Measurements from ENCODE around the gene PIP5KL1.

Gene PIP5KL1

DNA sequence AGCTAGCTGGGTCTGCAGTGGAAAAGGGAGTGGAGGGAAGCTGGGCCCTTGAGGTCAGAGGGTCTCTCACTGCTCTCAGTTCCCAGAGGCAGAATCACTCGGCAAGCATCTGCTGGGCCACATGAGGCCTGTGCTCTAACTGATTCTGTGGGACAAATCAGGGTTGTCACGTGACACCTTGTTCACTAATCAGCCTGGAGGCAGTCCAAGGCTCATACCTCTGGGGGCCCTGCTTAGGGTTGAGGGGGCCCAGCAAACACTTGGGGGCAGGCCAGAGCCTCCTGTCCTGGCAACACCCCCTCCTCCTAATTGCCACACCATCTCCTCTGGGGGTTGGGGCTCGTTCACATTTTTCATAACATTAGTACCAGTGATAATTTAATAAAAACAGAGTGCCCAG lies 16.2 kb upstream of the PIP5KL1 start:
- DNase-seq = no peak

- no peak for DNase-seq
These were observed 15.4 kb upstream of the PIP5KL1 start for GRCh38 chr9:127945942-127946341.

DNA sequence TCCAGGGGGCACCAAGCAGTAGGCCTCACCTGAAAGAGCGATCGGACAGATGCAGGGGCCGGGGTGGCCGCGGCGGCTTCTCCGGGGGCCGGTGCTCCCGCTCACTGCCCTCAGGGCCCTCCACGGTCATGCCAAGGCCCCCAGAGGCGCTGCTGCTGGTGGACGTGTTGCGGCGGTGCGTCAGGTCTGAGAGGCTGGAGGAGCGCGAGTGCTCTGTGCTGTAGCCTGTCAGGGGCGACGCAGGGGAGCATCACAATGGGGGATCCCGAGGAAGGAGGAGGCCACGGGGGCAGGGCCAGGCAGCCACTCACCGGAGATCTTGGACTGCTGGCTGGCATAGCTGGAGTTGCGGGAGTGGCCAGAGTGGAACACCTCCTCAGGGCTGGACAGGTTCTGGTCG lies 14.8 kb upstream of the PIP5KL1 start:
- no peak for DNase-seq

- DNase-seq = no peak
These were observed 14.1 kb upstream of the PIP5KL1 start for GRCh38 chr9:127944586-127945218.

GRCh38 chr9:127943731-127944144 lies 13.2 kb upstream of the PIP5KL1 start:
- no peak for DNase-seq

DNA sequence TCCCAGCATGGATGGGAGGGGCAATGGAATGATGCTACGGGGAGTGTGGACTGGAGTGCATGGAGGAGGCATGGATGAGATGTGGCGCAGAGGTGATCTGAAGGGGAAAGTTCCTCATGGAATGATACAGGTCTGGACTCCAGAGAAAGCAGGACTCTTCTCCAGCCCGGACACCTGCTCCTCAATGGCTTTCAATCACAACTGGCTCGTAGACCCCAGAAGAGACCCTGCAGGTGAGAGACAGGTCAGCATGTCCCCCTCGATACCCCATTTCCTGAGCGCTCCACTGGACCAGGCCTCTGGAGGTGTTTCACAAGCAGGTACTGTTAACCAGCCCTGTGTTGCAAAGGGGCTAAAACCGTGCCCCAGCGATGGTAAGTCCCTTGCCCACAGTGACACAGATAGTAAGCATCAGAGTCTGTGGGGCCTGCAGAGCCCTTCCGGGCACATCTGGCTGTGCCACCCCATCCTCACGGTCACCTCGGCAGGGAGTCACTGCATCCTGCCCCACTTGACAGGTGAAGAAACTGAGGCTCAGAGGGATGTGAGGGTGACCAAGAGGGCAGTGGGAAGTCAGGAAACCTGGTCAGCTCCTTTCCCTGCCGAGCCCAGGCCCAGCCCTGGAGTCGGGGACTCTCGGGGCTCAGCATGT lies 12.6 kb upstream of the PIP5KL1 start:
- DNase-seq = no peak

- DNase-seq = no peak
These were observed 11.8 kb upstream of the PIP5KL1 start for GRCh38 chr9:127942216-127943010.

- DNase-seq = no peak
These were observed 11.3 kb upstream of the PIP5KL1 start for GRCh38 chr9:127941961-127942215.

DNA sequence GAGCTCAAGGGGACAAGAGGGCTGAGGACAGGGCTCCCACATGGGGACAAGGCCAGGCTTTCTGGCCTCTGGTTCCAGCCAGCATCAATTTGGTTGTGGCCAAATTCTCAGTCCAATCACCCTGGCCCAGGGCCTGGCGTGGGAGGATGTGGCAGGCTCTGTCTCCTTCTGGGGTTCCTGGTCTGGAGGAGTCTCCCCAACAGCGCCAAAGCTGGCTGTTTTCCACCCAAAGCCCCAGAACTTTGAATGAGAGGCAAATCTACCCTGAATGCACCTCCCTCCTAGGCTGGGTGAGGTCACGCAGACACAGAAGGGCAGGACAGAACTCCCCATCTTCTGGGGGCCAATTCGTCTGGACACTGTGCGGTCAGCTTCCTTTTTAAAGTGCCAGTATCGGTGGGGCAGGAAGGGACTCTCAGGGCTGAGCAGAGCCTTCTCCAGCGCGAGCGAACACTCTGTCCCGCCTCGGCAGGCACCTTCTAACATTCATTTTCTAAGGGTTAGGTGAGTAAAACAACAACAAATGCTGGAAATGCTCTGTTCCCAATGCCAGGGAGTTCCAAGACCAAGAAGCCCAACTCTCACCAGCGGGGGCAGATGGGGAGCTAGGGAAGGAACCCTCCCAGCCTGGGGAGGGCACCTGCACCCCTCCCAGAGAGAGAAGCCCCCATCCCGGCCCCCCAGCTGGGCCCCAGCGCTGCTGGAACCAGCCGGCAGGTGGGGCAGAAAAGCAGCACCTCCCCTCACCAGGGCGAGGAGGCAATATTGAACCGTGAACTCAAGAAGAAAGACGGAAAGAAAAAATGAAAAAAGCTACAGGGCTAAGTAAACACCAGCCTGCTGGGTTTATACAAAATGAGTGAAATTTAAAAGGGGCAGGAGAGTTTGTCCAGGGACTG lies 10.7 kb upstream of the PIP5KL1 start:
- no peak for DNase-seq

DNA sequence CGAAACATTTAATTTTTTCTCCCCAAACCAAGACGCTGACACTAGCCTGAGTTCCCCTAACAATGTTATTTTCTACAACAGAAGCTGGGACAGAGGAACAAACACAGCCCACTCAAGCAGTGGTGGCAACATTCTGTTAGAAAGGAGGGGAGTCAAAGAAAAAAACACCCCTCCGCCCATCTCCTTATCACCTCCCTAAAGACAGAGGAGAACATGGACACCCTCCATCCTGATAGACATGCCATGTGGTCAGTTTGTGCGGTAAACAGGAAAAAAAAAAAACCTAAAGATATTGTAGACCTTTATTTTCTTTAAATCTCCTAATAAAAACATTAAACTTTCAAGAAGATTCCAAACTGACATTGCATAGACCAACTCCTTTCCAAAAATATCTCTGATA lies 10.0 kb upstream of the PIP5KL1 start:
- no peak for DNase-seq

GRCh38 chr9:127938298-127938690 lies 7.7 kb upstream of the PIP5KL1 start:
- no peak for DNase-seq

- DNase-seq = no peak
These were observed 7.1 kb upstream of the PIP5KL1 start, which contains the start of gene DPM2 for GRCh38 chr9:127937388-127938297. Gene DPM2, minus strand, starts transcription at chr9:127937854. Its CDS starts 34 bp downstream, at chr9:127937820.

DNA sequence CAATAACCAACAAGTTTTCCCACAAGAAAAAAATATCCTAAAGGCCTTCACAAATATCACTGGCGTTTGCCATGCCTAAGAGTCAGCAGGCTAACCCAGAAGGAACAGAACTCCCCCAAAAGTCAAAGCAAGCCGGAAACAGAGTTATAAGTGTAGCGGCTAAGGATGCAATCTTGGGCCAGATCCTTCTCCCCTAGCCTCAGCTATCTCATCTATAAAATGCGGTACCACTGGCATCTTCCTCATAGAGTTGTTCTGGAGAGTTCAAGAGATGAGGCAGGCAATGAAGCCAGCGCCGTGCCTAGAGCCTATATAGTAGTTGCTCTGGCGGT lies 6.4 kb upstream of the PIP5KL1 start:
- no peak for DNase-seq

GRCh38 chr9:127936347-127936852 lies 5.8 kb upstream of the PIP5KL1 start:
- no peak for DNase-seq

DNA sequence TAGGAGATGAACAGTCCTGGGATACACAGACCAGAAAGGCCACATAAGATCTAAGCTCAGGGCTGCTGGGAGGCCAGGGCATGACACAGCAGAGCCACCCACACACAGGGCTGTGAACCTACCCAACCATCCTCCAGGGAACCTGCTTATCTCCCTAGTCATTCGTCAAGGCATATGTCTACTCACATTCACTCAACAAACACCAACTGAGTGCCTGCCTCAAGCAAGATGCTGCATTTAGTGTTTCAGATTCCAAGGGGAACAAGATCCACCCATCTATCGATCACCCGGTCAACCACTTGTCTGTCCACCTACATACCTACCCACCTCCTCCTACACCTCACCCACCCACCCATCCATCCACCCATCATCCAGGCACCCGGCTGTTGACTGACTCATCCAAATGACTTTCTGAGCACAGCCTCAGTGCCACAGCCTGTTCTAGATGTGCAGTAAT lies 5.2 kb upstream of the PIP5KL1 start:
- no peak for DNase-seq

GRCh38 chr9:127934986-127935385 lies 4.4 kb upstream of the PIP5KL1 start:
- DNase-seq = no peak

- no peak for DNase-seq
These were observed 3.7 kb upstream of the PIP5KL1 start for GRCh38 chr9:127934248-127934647.

DNA sequence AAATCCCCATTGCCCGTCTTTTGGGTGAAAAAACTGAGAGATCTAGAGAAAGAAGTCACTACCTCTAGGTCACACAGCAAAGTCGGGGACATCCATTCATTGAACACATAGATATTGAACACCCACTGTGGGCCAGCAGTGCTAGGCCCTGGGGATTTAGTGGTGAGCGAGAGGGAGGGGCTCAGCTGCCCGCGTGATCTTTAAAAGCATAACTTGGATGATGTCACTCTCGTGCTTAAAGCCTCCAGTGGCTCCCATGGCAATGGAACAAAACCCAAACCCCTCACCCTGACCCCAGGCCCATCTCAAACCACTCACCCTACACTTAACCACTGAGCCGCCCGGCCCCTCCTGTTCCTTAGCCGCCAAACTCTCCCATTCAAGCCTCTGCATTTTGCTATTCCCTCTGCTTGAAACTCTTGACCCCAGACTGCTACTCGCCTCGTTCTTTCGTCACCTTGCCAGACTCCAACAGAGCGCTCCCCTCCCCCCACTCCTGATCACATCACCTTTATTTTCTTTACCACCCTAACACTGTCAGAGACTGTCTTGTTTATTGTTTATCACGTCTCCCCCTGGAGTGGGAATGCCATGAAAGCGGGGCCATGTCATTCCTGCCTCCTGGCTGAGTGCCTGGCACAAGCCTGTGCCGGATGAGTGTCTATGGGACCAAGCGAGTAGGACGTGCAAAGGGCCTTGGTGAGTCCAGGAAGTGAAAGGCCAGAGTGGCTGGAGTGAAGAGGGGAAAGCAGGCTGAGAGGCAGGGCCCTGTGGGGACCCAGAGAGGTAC lies 710 bp upstream of the PIP5KL1 start:
- no peak for DNase-seq

GRCh38 chr9:127929625-127929979 lies 975 bp downstream of the PIP5KL1 start:
- no peak for DNase-seq

- DNase-seq = no peak
These were observed 1.6 kb downstream of the PIP5KL1 start for GRCh38 chr9:127928676-127929624.

Data from cortex of kidney (tissue), 1 donor.